GM12878 (cell line): ENCODE data around the gene MLF1. TPM values are rescaled to one million over a fixed set of nuclear protein-coding genes. Genes with fewer than 3 reads are reported as not detected.
"Not testable (repeated sequence)": the region's sequence is repeated elsewhere in the genome, so short reads cannot be mapped to it uniquely, and the experiment has no call there.

Experiments used
- ATAC-seq: fragments of 200-7000 bp; cut with Tn5 transposase; 3 replicates; pipeline ENCODE4 v1.9.1; 2020; ENCODE audit warnings: mild to moderate bottlenecking, moderate library complexity
- BruUV-seq: library from RNA; stranded (reverse); fragments of 400-500 nt; replicated peaks from 2 replicates; lab custom pipeline; 2021; lab: Mats Ljungman, UMichigan
- CTCF ChIA-PET: fragments of 300-600 bp; sonication (Branson Sonifier 250); formaldehyde crosslinking; extraction: SDS; loops from one replicate; lab custom pipeline; 2021; ENCODE audit warnings: inconsistent platforms; lab: Yijun Ruan, JAX
- POLR2A ChIA-PET: fragments of 350-600 bp; formaldehyde crosslinking; extraction: SDS; loops from one replicate; lab custom pipeline; 2021; ENCODE audit warnings: inconsistent platforms; lab: Charles Lee
- RAD21 ChIA-PET: fragments of 300-600 bp; sonication (Branson Sonifier 250); formaldehyde crosslinking; loops from one replicate; lab custom pipeline; 2023; ENCODE audit warnings: antibody characterized with exemption; ENCODE audit not compliant: unreplicated experiment; lab: Charles Lee
- SMC1A ChIA-PET: fragments of 300-600 bp; sonication (Branson Sonifier 250); formaldehyde crosslinking; loops from one replicate; lab custom pipeline; 2023; ENCODE audit not compliant: unreplicated experiment, uncharacterized antibody; lab: Charles Lee
- DNase-seq: peaks from one replicate; pipeline ENCODE4 v3.0.0-alpha.2; 2011; ENCODE audit warnings: low read depth, low spot score
- FAIRE-seq: peaks from 3 replicates; lab custom pipeline; 2011; peaks lifted over from hg19 to GRCh38; lab: Jason Lieb, UNC
- H2AFZ ChIP-seq: 2 replicates; pipeline ENCODE4 v1.6.0; 2011; ENCODE audit warnings: low read depth, low read length, control low read depth; ENCODE audit not compliant: control insufficient read depth
- H3K27ac ChIP-seq: 2 replicates; pipeline ENCODE4 v1.5.1; 2011; ENCODE audit warnings: control low read depth; ENCODE audit not compliant: control insufficient read depth, insufficient read depth
- H3K27me3 ChIP-seq, 2 experiments: replicated peaks in 1 of 2; 2 replicates each; pipeline versions ENCODE4 v1.6.0 to v1.6.1; 2011; ENCODE audit warnings: low read length in 1 of 2; ENCODE audit not compliant: control insufficient read depth in 2 of 2, insufficient read depth in 2 of 2
- H3K36me3 ChIP-seq, 2 experiments: 2 replicates each; pipeline ENCODE4 v1.5.1; 2011; ENCODE audit warnings: low read length in 1 of 2; ENCODE audit not compliant: control insufficient read depth in 2 of 2, insufficient read depth in 2 of 2
- H3K4me1 ChIP-seq: 2 replicates; pipeline ENCODE4 v1.6.1; 2011; ENCODE audit warnings: mild to moderate bottlenecking, low read length, moderate library complexity, mixed read lengths; ENCODE audit not compliant: control insufficient read depth, insufficient read depth
- H3K4me2 ChIP-seq: 2 replicates; pipeline ENCODE4 v1.6.0; 2011; ENCODE audit warnings: control low read depth; ENCODE audit not compliant: control insufficient read depth, insufficient read depth
- H3K4me3 ChIP-seq: fragments of 200-600 bp; sonication (generic); 2 replicates; pipeline ENCODE4 v1.5.1; 2016
- H3K79me2 ChIP-seq: 2 replicates; pipeline ENCODE4 v1.6.0; 2011; ENCODE audit warnings: low read length; ENCODE audit not compliant: control insufficient read depth, insufficient read depth
- H3K9ac ChIP-seq: 2 replicates; pipeline ENCODE4 v1.8.0; 2011; ENCODE audit warnings: low read length, control low read depth, mixed read lengths; ENCODE audit not compliant: control insufficient read depth, insufficient read depth
- H3K9me3 ChIP-seq: replicated peaks from 3 replicates; pipeline ENCODE4 v1.5.1; 2011; ENCODE audit warnings: mild to moderate bottlenecking, low read length; ENCODE audit not compliant: control insufficient read depth, insufficient read depth
- H4K20me1 ChIP-seq: 2 replicates; pipeline ENCODE4 v1.6.0; 2011; ENCODE audit not compliant: control insufficient read depth, insufficient read depth
- ATF3 ChIP-seq: IDR thresholded peaks from 2 replicates; pipeline ENCODE4 v1.6.1; 2011; ENCODE audit warnings: low read depth, mild to moderate bottlenecking, low read length, moderate library complexity, borderline replicate concordance; ENCODE audit errors: extremely low read depth
- DPF2 ChIP-seq: fragments of 450-650 bp; IDR thresholded peaks from 2 replicates; pipeline ENCODE4 v1.6.1; 2017; ENCODE audit warnings: mild to moderate bottlenecking
- EZH2 ChIP-seq: IDR thresholded peaks from 2 replicates; pipeline ENCODE4 v1.6.1; 2012; ENCODE audit warnings: low read depth, mild to moderate bottlenecking, control low read depth, inconsistent platforms, low read length, borderline replicate concordance; ENCODE audit not compliant: control insufficient read depth
- FOS ChIP-seq: IDR thresholded peaks from 3 replicates; pipeline ENCODE4 v1.6.1; 2011; ENCODE audit warnings: borderline replicate concordance; ENCODE audit not compliant: insufficient read length; ENCODE audit errors: extremely low read depth
- GABPA ChIP-seq: IDR thresholded peaks from 2 replicates; pipeline ENCODE4 v1.6.1; 2014; ENCODE audit warnings: antibody characterized with exemption, low read depth, mild to moderate bottlenecking, inconsistent platforms
- HDGF ChIP-seq: fragments of 450-650 bp; IDR thresholded peaks from 2 replicates; pipeline ENCODE4 v1.6.1; 2016; ENCODE audit warnings: antibody characterized with exemption
- MTA2 ChIP-seq: fragments of 450-650 bp; IDR thresholded peaks from 2 replicates; pipeline ENCODE4 v1.6.1; 2016; ENCODE audit warnings: low read depth, mild to moderate bottlenecking, moderate library complexity
- MTA3 ChIP-seq: IDR thresholded peaks from 2 replicates; pipeline ENCODE4 v1.6.1; 2012; ENCODE audit warnings: low read length, inconsistent platforms, borderline replicate concordance
- NFYB ChIP-seq: IDR thresholded peaks from 2 replicates; pipeline ENCODE4 v1.6.1; 2011; ENCODE audit warnings: low read depth, mild to moderate bottlenecking, low read length, improper control_type of control experiment, moderate library complexity; ENCODE audit not compliant: insufficient read depth
- PKNOX1 ChIP-seq: fragments of 450-650 bp; IDR thresholded peaks from 2 replicates; pipeline ENCODE4 v1.6.1; 2016; ENCODE audit warnings: mild to moderate bottlenecking
- SMAD5 ChIP-seq: IDR thresholded peaks from 2 replicates; pipeline ENCODE4 v1.6.1; 2016; ENCODE audit warnings: antibody characterized with exemption, low read depth
- TARDBP ChIP-seq: IDR thresholded peaks from 2 replicates; pipeline ENCODE4 v1.6.1; 2016; ENCODE audit warnings: borderline replicate concordance
- USF1 ChIP-seq: IDR thresholded peaks from 2 replicates; pipeline ENCODE4 v1.6.1; 2011; ENCODE audit warnings: borderline replicate concordance, low read depth, mild to moderate bottlenecking, moderate library complexity, mixed read lengths, low read length; ENCODE audit not compliant: insufficient read depth; ENCODE audit errors: extremely low read length
- ZSCAN29 ChIP-seq: fragments of 450-650 bp; IDR thresholded peaks from 2 replicates; pipeline ENCODE4 v1.6.1; 2017; ENCODE audit warnings: mild to moderate bottlenecking, moderate library complexity
- WGBS: methylation state at CpG from one replicate; pipeline ENCODE4 v1.1.6; 2016; ENCODE audit warnings: low lambda C conversion rate; ENCODE audit not compliant: insufficient replicate concordance, insufficient coverage; ENCODE audit errors: missing lambda C conversion rate; 5-methylcytosine and 5-hydroxymethylcytosine counted together
- in situ Hi-C: fragments of 300-500 bp; cut with MboI; formaldehyde crosslinking; loops from 9 replicates; pipeline ENCODE4 v1.14.3; 2018; ENCODE audit warnings: mixed read lengths
- intact Hi-C: fragments of 100-400 bp; cut with micrococcal nuclease; formaldehyde crosslinking; loops from one replicate; pipeline ENCODE4 v1.14.2; 2022; ENCODE audit not compliant: unreplicated experiment
- polyA plus RNA-seq, 11 experiments: library from polyadenylated mRNA; depleted of rRNA in 4 of 11; unstranded in 6 of 11; stranded (reverse) in 5 of 11; fragments of >200 nt; fragmentation: Nextera tagmentation in 4 of 11; fragmentation: Illumina TruSeq in 1 of 11; extraction: Ambion mirVana in 4 of 11; extraction: Trizol in 1 of 11; gene quantifications; 1 replicate in 1 of 11; 2 replicates in 10 of 11; pipeline versions ENCODE4 v1.2.1 to v1.2.3, GENCODE V29; 2011 to 2016; ENCODE audit warnings: inconsistent platforms in 2 of 11, missing spikeins in 2 of 11, low read depth in 1 of 11
- total RNA-seq, 4 experiments: library from RNA; depleted of rRNA in 3 of 4; stranded (reverse); fragments of >200 nt in 3 of 4; fragmentation: Illumina TruSeq in 1 of 4; extraction: Trizol in 1 of 4; gene quantifications; 2 replicates each; pipeline versions ENCODE4 v1.2.1 to v1.2.3, GENCODE V29; 2013 to 2021

MLF1 gene
- total and polyA plus RNA-seq, 10 of the 15 experiments (the other 5 are each of a cell fraction or from before 2014, with no cell fraction given), result 0.19 to 0.69 (median 0.40) TPM; not detected in 2

- no peak for TF ChIP-seq HDGF
Observed at GRCh38 chr3:158548691-158549090, 22.3 kb upstream of the MLF1 start (continued).

GRCh38 chr3:158549938-158550337 is 21.1 kb upstream of the MLF1 start:
- POLR2A ChIA-PET, H3K4me3 ChIP-seq, H2AFZ ChIP-seq, H3K79me2 ChIP-seq, DNase-seq, FAIRE-seq, H3K36me3 ChIP-seq, H3K4me1 ChIP-seq, H4K20me1 ChIP-seq, H3K9me3 ChIP-seq, intact Hi-C loops, BruUV-seq, H3K9ac ChIP-seq, ATAC-seq, H3K27me3 ChIP-seq, RAD21 ChIA-PET, H3K27ac ChIP-seq, H3K4me2 ChIP-seq: not testable (repeated sequence)
- WGBS, result 82% methylated on average over 9 of the region's 9 CpGs
- peak; percentile 54; the same call in 1 of the 2 replicates for TF ChIP-seq NFYB
- in situ Hi-C loops, result loop anchor here (10.0 kb wide), 2 partner anchors 245 to 935 kb away; no protein-coding TSS in a partner anchor
- CTCF ChIA-PET, result interaction anchor here (1.1 to 2.7 kb wide), 2 partner anchors 10 to 18 kb away, joined by 4 to 14 read pairs; no protein-coding TSS in a partner anchor
- SMC1A ChIA-PET, result interaction anchor here (1.4 kb wide), 1 partner anchor 82 kb away, joined by 3 read pairs; no protein-coding TSS in a partner anchor

GRCh38 chr3:158552124-158552523 is 18.9 kb upstream of the MLF1 start:
- Histone ChIP-seq H2AFZ (no peak overlapping the region), H3K4me2 (no peak overlapping the region), H3K9me3 (no peaks in the 10 kb centered on the region), H3K36me3 (peaks cover 0 to 1% of the 10 kb centered on the region in 2 experiments; a peak in 1 of 4 replicates), H3K79me2 (no peaks in the 10 kb centered on the region), H3K27ac (no peak overlapping the region), H3K4me3 (no peak overlapping the region), H3K4me1 (no peaks in the 10 kb centered on the region), H4K20me1 (no peaks in the 10 kb centered on the region), H3K27me3 (no peaks in the 10 kb centered on the region), H3K9ac (no peak overlapping the region)
- POLR2A ChIA-PET, result interaction anchor here (1.2 kb wide), 1 partner anchor 13 kb away, joined by 3 read pairs; no protein-coding TSS in a partner anchor
- CTCF ChIA-PET, result interaction anchor here (0.8 to 1.0 kb wide), 2 partner anchors 12 to 946 kb away, joined by 4 to 6 read pairs; no protein-coding TSS in a partner anchor
- SMC1A ChIA-PET, result no interaction called here
- intact Hi-C loops, result no loop called here
- in situ Hi-C loops, result no loop called here
- no TSS peak for BruUV-seq
- WGBS, result 73% methylated on average over 2 of the region's 2 CpGs
- RAD21 ChIA-PET, result no interaction called here
- FAIRE-seq, result no peak
- DNase-seq, result no peak
- no peak for ATAC-seq
- no peak for TF ChIP-seq SMAD5
- TF ChIP-seq MTA3, result no peak
- TF ChIP-seq HDGF, result no peak
- no peak for TF ChIP-seq MTA2
- no peak for TF ChIP-seq ATF3
- no peak for TF ChIP-seq DPF2
- TF ChIP-seq ZSCAN29, result no peak
- no peak for TF ChIP-seq FOS
- no peak for TF ChIP-seq EZH2
- TF ChIP-seq TARDBP, result no peak
- no peak for TF ChIP-seq GABPA
- no peak for TF ChIP-seq PKNOX1
- no peak for TF ChIP-seq USF1
